WI38 (cell line): ENCODE results near the gene NTSR1.

Experiments
- H3K4me3 ChIP-seq: 2 replicates; pipeline ENCODE4 v1.5.1; 2011; ENCODE audit warnings: low read depth, mild to moderate bottlenecking, control low read depth, low read length
- CTCF ChIP-seq: IDR thresholded peaks from 2 replicates; pipeline ENCODE4 v1.5.1; 2012; ENCODE audit warnings: low read depth, mild to moderate bottlenecking, control low read depth, low read length

NTSR1 gene

GRCh38 chr20:62723768-62724450, 15.3 kb downstream of the NTSR1 start:
- no peak overlapping the region for H3K4me3 ChIP-seq
- TF ChIP-seq CTCF: no peak

GRCh38 chr20:62724692-62725595, 16.3 kb downstream of the NTSR1 start:
- no peak for TF ChIP-seq CTCF

DNA sequence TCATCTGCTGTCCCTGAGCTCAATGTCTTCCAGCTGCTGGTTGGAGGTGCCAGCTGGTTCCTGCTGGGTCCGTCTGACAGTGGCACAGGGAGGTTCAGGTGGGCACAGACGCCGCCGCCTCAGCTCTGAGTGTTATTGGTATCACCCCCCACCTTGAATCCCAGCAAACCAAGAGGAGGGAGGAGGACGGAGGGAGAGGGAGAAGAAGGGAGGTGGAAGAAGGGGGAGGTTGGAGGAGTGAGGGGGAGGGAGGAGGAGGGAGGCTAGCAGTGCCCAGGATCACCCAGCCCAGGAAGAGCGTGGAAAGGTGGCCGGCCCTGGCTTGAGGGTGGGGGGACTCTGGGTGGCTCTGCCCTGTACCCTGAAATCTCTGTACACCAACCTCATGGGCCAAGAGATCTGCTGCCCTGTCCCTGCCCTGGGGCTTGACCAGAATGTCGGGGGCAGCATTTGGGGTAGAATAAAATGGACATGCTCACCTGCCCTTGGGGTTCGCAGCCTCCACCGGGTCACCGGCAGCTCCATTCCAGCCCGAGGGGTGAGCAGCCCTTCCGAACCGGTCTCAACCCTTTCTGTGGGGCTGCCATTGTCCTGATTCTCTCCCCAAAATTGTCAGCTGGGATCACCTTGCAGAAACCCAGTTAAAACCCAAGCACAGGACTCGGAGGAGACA, 17.1 kb downstream of the NTSR1 start:
- H3K4me3 ChIP-seq: no peak overlapping the region
- no peak for TF ChIP-seq CTCF

More at GRCh38 chr20:62724692-62725595, 16.3 kb downstream of the NTSR1 start:
- no peak overlapping the region for H3K4me3 ChIP-seq

GRCh38 chr20:62726276-62726675, 17.6 kb downstream of the NTSR1 start:
- H3K4me3 ChIP-seq: no peak overlapping the region

GRCh38 chr20:62726716-62727583, 18.3 kb downstream of the NTSR1 start:
- TF ChIP-seq CTCF: no peak
- no peak overlapping the region for H3K4me3 ChIP-seq

More at GRCh38 chr20:62726276-62726675, 17.6 kb downstream of the NTSR1 start:
- no peak for TF ChIP-seq CTCF

- no peak overlapping the region for H3K4me3 ChIP-seq
- no peak for TF ChIP-seq CTCF
Measured at GRCh38 chr20:62727584-62728027, 19.0 kb downstream of the NTSR1 start.
